Measurements from ENCODE around the gene CDKN2A. TPM values are rescaled to one million over a fixed set of nuclear protein-coding genes. Genes with fewer than 3 reads are reported as not detected.

CDKN2A gene
- polyA plus RNA-seq, 1 experiment: 20.0 TPM

DNA sequence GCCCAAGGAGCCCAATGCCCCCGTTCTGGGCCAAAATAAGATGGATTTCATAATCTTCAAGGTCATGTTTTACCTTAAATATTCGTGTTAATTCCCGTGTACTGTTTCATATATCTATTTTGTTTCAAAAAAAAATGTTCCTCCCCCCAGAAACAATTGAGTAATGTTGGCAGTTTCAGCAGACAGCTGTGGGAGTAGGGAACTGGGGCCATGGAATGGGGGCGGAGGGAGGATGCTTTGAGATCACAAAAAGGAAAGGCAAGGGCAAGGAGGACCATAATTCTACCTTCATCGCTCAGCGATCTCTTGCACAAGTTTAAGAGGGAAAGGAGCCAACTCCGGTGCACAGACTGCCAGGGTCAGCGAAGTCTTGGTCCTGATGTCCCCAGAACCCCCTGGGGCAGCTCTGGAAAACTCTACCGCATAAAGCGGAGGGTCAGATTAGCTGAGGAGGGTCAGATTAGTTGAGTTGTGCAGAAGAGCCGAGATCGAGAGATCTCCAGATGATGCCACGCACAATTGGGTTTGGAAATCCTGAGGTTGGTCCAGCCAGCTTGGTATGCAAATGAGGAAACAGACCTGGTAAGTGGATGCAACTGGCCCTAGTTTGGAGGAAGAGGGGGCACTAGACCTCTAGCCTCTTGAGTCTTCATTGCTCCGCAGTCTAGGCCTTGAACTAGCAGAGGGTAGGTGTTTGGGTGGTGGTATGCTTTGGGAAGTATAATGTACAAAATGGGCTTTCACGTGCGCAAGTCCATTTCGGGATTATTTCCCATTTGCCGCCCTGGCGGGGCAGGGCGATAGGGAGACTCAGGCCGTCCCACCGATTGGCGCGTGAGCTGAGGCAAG, 24.0 kb downstream of the CDKN2A start:
- POLR2A ChIA-PET: no interaction called here
- H3K36me3 ChIP-seq (ENCODE audit: control insufficient read depth, insufficient read depth, low read length): no peaks in the 10 kb centered on the region
- H3K4me3 ChIP-seq (ENCODE audit: low read depth, low read length): no peak overlapping the region
- CTCF ChIA-PET: interaction anchor here (1.0 to 4.3 kb wide), 6 partner anchors 10 to 157 kb away, joined by 3 to 25 read pairs (median 4); partner anchors contain the start of gene CDKN2B
- TF ChIP-seq, protein P1, sequence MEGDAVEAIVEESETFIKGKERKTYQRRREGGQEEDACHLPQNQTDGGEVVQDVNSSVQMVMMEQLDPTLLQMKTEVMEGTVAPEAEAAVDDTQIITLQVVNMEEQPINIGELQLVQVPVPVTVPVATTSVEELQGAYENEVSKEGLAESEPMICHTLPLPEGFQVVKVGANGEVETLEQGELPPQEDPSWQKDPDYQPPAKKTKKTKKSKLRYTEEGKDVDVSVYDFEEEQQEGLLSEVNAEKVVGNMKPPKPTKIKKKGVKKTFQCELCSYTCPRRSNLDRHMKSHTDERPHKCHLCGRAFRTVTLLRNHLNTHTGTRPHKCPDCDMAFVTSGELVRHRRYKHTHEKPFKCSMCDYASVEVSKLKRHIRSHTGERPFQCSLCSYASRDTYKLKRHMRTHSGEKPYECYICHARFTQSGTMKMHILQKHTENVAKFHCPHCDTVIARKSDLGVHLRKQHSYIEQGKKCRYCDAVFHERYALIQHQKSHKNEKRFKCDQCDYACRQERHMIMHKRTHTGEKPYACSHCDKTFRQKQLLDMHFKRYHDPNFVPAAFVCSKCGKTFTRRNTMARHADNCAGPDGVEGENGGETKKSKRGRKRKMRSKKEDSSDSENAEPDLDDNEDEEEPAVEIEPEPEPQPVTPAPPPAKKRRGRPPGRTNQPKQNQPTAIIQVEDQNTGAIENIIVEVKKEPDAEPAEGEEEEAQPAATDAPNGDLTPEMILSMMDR (IDR thresholded peaks at IDR 0.05; ENCODE audit: insufficient read depth, low read depth, low read length): no peak
- H3K27me3 ChIP-seq (ENCODE audit: control insufficient read depth, insufficient read depth, low read length): peaks cover 48% of the 10 kb centered on the region
- DNase-seq (ENCODE audit: low read depth): no peak

DNA sequence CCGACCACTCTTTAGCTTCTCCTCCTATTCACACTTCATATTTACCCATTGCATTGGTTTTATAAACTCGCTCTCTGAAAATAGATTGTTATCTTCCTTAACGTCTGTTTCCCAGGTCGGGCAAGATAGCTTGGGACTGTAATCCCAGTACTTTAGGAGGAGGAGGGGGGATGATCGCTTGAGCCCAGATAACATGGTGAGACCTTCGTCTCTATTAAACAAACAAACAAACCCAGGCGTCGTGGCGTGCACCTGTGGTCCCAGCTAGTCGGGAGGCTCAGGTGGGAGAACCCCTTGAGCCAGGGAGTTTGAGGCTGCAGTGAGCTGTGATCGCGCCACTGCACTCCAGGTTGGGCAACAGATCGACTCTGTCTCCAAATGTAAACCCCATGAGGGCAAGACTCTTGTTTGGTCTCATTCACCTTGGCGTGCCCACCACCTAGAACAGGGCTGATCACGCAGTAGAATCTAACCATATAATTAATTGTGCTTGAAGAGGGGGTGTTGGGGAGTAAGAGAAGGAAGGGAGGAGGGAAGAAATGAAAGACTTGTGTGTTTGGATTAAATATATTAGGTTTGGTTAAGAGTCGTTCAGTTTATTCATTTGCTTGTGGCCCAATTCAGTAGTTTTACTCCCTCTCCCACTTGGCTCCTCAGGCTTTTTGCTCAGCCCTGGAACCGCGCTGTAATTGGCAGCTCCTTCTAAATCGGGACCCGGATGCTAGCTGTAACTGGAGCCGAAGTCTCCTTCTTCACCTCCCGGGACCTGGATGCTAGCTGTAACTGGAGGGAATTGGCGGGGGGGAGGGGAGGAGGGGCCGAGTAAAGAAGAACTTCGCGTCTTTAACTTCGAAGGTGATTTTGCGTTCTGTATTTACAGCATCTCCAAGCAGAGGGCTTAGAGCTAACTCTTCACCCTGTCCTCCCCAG, 24.9 kb downstream of the CDKN2A start:
- Histone ChIP-seq H3K36me3 (ENCODE audit: control insufficient read depth, insufficient read depth, low read length) (no peaks in the 10 kb centered on the region), H3K4me3 (ENCODE audit: low read depth, low read length) (no peak overlapping the region), H3K27me3 (ENCODE audit: control insufficient read depth, insufficient read depth, low read length) (peaks cover 50% of the 10 kb centered on the region)
- POLR2A ChIA-PET: no interaction called here
- DNase-seq (ENCODE audit: low read depth): no peak
- CTCF ChIA-PET: interaction anchor here (0.9 to 4.3 kb wide), 8 partner anchors 9 to 156 kb away, joined by 3 to 25 read pairs (median 4); partner anchors contain the start of gene CDKN2B
- TF ChIP-seq, protein P1 (IDR thresholded peaks at IDR 0.05; ENCODE audit: insufficient read depth, low read depth, low read length): no peak

- no peak for DNase-seq (ENCODE audit: low read depth)
- CTCF ChIA-PET: interaction anchor here (0.9 to 4.3 kb wide), 4 partner anchors 8 to 155 kb away, joined by 3 to 25 read pairs (median 4); partner anchors contain the start of gene CDKN2B
- H3K27me3 ChIP-seq (ENCODE audit: control insufficient read depth, insufficient read depth, low read length): peaks cover 45% of the 10 kb centered on the region
- TF ChIP-seq, protein P1 (IDR thresholded peaks at IDR 0.05; ENCODE audit: insufficient read depth, low read depth, low read length): 0 out of 2 replicates have a peak, but pooled peaks have one; percentile 5
- no peak overlapping the region for H3K4me3 ChIP-seq (ENCODE audit: low read depth, low read length)
- POLR2A ChIA-PET: no interaction called here
- no peaks in the 10 kb centered on the region for H3K36me3 ChIP-seq (ENCODE audit: control insufficient read depth, insufficient read depth, low read length)
Observed at GRCh38 chr9:21968331-21969010, 25.7 kb downstream of the CDKN2A start.

GRCh38 chr9:21967702-21968101, 26.5 kb downstream of the CDKN2A start:
- TF ChIP-seq, protein P1 (IDR thresholded peaks at IDR 0.05; ENCODE audit: insufficient read depth, low read depth, low read length): no peak
- no peak for DNase-seq (ENCODE audit: low read depth)
- ChIA-PET POLR2A (no interaction called here), CTCF (interaction anchor here (4.3 kb wide), 1 partner anchor 41 kb away, joined by 25 read pairs; the partner anchor contains the start of gene CDKN2B)
- Histone ChIP-seq H3K36me3 (ENCODE audit: control insufficient read depth, insufficient read depth, low read length) (no peaks in the 10 kb centered on the region), H3K4me3 (ENCODE audit: low read depth, low read length) (no peak overlapping the region), H3K27me3 (ENCODE audit: control insufficient read depth, insufficient read depth, low read length) (peaks cover 45% of the 10 kb centered on the region)

Data from BJ (cell line).